DOHH2 (cell line): ENCODE results near the gene PARP4.
"Not testable (repeated sequence)": the region's sequence is repeated elsewhere in the genome, so short reads cannot be mapped to it uniquely, and the experiment has no call there.

Experiments
- EZH2phosphoT487 ChIP-seq: fragments of 200-600 bp; sonication (generic); IDR thresholded peaks from 2 replicates; pipeline ENCODE4 v1.6.1; 2017; ENCODE audit warnings: borderline replicate concordance, mild to moderate bottlenecking, antibody characterized with exemption, low read length, moderate library complexity, mixed read lengths
- TF ChIP-seq, protein P1 (sequence below): fragments of 200-600 bp; sonication (generic); IDR thresholded peaks from one replicate; pipeline ENCODE4 v1.5.1; 2014; ENCODE audit warnings: antibody characterized with exemption, mild to moderate bottlenecking, low read depth, low read length; ENCODE audit not compliant: poor library complexity, severe bottlenecking

DNA sequence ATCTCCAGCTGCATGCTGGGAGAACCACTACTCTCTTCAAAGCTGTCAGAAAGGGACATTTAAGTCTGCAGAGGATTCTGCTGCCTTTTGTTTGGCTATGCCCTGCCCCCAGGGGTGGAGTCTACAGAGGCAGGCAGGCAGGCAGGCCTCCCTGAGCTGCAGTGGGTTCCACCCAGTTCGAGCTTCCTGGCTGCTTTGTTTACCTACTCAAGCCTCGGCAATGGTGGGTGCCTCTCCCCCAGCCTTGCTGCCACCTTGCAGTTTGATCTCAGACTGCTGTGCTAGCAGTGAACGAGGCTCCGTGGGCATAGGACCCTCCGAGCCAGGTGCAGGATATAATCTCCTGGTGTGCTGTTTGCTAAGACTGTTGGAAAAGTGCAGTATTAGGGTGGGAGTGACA is 41.3 kb upstream of the PARP4 start:
- TF ChIP-seq, protein P1, sequence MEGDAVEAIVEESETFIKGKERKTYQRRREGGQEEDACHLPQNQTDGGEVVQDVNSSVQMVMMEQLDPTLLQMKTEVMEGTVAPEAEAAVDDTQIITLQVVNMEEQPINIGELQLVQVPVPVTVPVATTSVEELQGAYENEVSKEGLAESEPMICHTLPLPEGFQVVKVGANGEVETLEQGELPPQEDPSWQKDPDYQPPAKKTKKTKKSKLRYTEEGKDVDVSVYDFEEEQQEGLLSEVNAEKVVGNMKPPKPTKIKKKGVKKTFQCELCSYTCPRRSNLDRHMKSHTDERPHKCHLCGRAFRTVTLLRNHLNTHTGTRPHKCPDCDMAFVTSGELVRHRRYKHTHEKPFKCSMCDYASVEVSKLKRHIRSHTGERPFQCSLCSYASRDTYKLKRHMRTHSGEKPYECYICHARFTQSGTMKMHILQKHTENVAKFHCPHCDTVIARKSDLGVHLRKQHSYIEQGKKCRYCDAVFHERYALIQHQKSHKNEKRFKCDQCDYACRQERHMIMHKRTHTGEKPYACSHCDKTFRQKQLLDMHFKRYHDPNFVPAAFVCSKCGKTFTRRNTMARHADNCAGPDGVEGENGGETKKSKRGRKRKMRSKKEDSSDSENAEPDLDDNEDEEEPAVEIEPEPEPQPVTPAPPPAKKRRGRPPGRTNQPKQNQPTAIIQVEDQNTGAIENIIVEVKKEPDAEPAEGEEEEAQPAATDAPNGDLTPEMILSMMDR = not testable (repeated sequence)
- TF ChIP-seq EZH2phosphoT487 = not testable (repeated sequence)
